HUES64 (cell line): ENCODE data around the gene SNX11.

ENCODE experiments used
- H3K27ac ChIP-seq: 2 replicates; pipeline ENCODE4 v1.7.0; 2013; ENCODE audit warnings: low read depth, low read length, inconsistent platforms
- H3K27me3 ChIP-seq: 2 replicates; pipeline ENCODE4 v1.6.1; 2013; ENCODE audit warnings: mild to moderate bottlenecking, low read length; ENCODE audit not compliant: insufficient read depth
- H3K36me3 ChIP-seq: 2 replicates; pipeline ENCODE4 v1.6.1; 2013; ENCODE audit warnings: mild to moderate bottlenecking, low read length; ENCODE audit not compliant: insufficient read depth
- H3K4me1 ChIP-seq: 2 replicates; pipeline ENCODE4 v1.6.1; 2013; ENCODE audit warnings: mild to moderate bottlenecking, low read length, moderate library complexity; ENCODE audit not compliant: insufficient read depth
- H3K4me3 ChIP-seq: 2 replicates; pipeline ENCODE4 v1.5.1; 2013; ENCODE audit warnings: mild to moderate bottlenecking, low read length, moderate library complexity
- H3K9ac ChIP-seq: 2 replicates; pipeline ENCODE4 v1.6.1; 2013; ENCODE audit warnings: mild to moderate bottlenecking, low read depth, low read length
- H3K9me3 ChIP-seq: 2 replicates; pipeline ENCODE4 v1.6.1; 2013; ENCODE audit warnings: low read depth, low read length; ENCODE audit not compliant: insufficient read depth
- WGBS: fragments of 150-250, 120-280 bp; methylation state at CpG from one replicate; pipeline ENCODE4 v1.1.7; 2013; ENCODE audit warnings: missing lambda C conversion rate; 5-methylcytosine and 5-hydroxymethylcytosine counted together

The SNX11 gene

DNA sequence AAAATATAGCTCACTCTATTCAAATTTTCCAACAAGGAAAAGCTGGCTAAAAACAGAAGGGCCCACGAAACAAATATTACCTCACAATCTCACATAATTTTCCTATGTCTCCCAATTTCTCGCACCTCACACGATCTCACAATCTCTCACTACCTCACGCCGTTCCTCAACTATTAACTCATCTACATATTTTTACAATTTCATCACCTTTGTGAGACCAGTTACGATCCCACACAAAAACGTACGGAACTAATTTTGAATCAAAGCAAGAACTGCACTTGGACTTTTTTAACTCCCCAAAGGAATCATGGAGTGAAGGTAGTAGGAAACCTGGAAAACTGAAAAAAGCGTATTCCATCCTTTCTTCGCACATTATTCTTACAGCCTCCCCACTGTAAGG is 7.4 kb upstream of the SNX11 start:
- H3K36me3 ChIP-seq, result peaks cover 5% of the 10 kb centered on the region; the same call in 1 of the 2 replicates
- H3K4me3 ChIP-seq, result peak overlapping the region; percentile 80
- H3K27me3 ChIP-seq, result no peaks in the 10 kb centered on the region
- H3K9ac ChIP-seq, result peak overlapping the region; percentile 85
- H3K9me3 ChIP-seq, result no peaks in the 10 kb centered on the region
- peaks cover 4% of the 10 kb centered on the region; the same call in 1 of the 2 replicates for H3K4me1 ChIP-seq
- WGBS, result 16% methylated on average over 10 of the region's 10 CpGs
- H3K27ac ChIP-seq, result peak overlapping the region; percentile 90

GRCh38 chr17:48100591-48101011 is 7.0 kb upstream of the SNX11 start:
- H3K9ac ChIP-seq, result peak overlapping the region; percentile 85
- H3K27me3 ChIP-seq, result no peaks in the 10 kb centered on the region
- no peaks in the 10 kb centered on the region for H3K9me3 ChIP-seq
- under 1% methylated on average over 23 of the region's 23 CpGs for WGBS
- H3K4me1 ChIP-seq, result peaks cover 4% of the 10 kb centered on the region; the same call in 1 of the 2 replicates
- H3K27ac ChIP-seq, result peak overlapping the region; percentile 90
- H3K36me3 ChIP-seq, result peaks cover 5% of the 10 kb centered on the region; the same call in 1 of the 2 replicates
- H3K4me3 ChIP-seq, result peak overlapping the region; percentile 80

GRCh38 chr17:48101012-48101720 is 6.4 kb upstream of the SNX11 start, which contains the start of gene CBX1:
CBX1 (minus strand) TSS chr17:48101478; CDS start chr17:48077004, 24,474 bp downstream.
- peak within 1 kb of the TSS; percentile 85 for H3K9ac ChIP-seq
- H3K9me3 ChIP-seq, result no peaks in the 10 kb centered on the region
- peaks cover 2% of the 10 kb centered on the region; the same call in 1 of the 2 replicates for H3K36me3 ChIP-seq
- peak within 1 kb of the TSS; percentile 80 for H3K4me3 ChIP-seq
- no peaks in the 10 kb centered on the region for H3K27me3 ChIP-seq
- WGBS, result under 1% methylated on average over 79 of the region's 79 CpGs
- peak within 1 kb of the TSS; percentile 90 for H3K27ac ChIP-seq
- H3K4me1 ChIP-seq, result peaks cover 4% of the 10 kb centered on the region; the same call in 1 of the 2 replicates

DNA sequence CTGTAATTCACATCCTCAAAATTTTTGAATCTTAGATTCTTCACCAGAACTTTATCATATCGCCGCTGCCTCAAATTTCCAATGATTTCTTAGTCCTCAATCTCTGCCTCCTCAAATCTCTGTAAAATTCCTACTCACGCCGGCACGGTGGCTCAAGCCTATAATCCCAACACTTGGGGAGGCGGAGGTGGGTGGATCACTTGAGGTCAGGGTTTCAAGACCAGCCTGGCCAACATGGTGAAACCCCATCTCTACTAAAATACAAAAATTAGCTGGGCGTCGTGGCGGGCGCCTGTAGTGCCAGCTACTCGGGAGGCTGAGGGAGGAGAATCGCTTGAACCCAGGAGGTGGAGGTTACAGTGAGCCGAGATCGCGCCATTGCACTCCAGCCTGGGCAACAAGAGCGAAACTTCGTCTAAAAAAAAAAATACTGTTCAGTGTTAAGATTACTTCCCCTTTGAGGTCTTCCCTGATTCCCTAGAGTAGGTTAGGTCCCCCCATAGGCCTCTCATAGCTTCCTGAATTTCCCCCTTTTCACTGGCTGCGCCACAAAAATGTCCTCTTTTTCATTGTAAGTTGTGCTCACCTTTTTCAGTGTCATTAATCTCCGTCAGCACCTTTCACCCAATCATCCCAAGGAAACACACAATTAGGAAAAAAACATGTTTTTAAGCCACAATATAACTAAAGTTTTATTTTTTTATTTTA is 5.4 kb upstream of the SNX11 start:
- Histone ChIP-seq H3K4me3 (peak overlapping the region; percentile 80), H3K36me3 (no peaks in the 10 kb centered on the region; the same call in 1 of the 2 replicates), H3K4me1 (peaks cover 4% of the 10 kb centered on the region; the same call in 1 of the 2 replicates), H3K27me3 (no peaks in the 10 kb centered on the region), H3K27ac (no peak overlapping the region), H3K9ac (no peak overlapping the region), H3K9me3 (no peaks in the 10 kb centered on the region)
- 90% methylated on average over 19 of the region's 19 CpGs for WGBS

- H3K9me3 ChIP-seq, result no peaks in the 10 kb centered on the region
- H3K9ac ChIP-seq, result no peak overlapping the region
- no peaks in the 10 kb centered on the region for H3K36me3 ChIP-seq
- H3K4me1 ChIP-seq, result peaks cover 4% of the 10 kb centered on the region; the same call in 1 of the 2 replicates
- no peak overlapping the region for H3K27ac ChIP-seq
- 96% methylated on average over 14 of the region's 14 CpGs for WGBS
- H3K4me3 ChIP-seq, result no peak overlapping the region
- no peaks in the 10 kb centered on the region for H3K27me3 ChIP-seq
These were observed 4.5 kb upstream of the SNX11 start for GRCh38 chr17:48102798-48103715.

GRCh38 chr17:48104440-48104839 is 3.1 kb upstream of the SNX11 start:
- H3K4me1 ChIP-seq, result peaks cover 3% of the 10 kb centered on the region; the same call in 1 of the 2 replicates
- no peaks in the 10 kb centered on the region for H3K27me3 ChIP-seq
- no peaks in the 10 kb centered on the region for H3K36me3 ChIP-seq
- H3K9ac ChIP-seq, result no peak overlapping the region
- no peak overlapping the region for H3K4me3 ChIP-seq
- H3K27ac ChIP-seq, result no peak overlapping the region
- H3K9me3 ChIP-seq, result no peaks in the 10 kb centered on the region
- WGBS, result 91% methylated on average over 7 of the region's 7 CpGs

GRCh38 chr17:48106802-48107136 is 797 bp upstream of the SNX11 start:
- Histone ChIP-seq H3K36me3 (no peaks in the 10 kb centered on the region), H3K4me1 (no peaks in the 10 kb centered on the region), H3K27ac (peak overlapping the region; percentile 86; the same call in 1 of the 2 replicates), H3K9ac (peak overlapping the region; percentile 85), H3K4me3 (peak overlapping the region; percentile 92), H3K27me3 (no peaks in the 10 kb centered on the region), H3K9me3 (no peaks in the 10 kb centered on the region)
- WGBS, result 55% methylated on average over 13 of the region's 13 CpGs

- no peaks in the 10 kb centered on the region for H3K4me1 ChIP-seq
- no peak overlapping the region for H3K9ac ChIP-seq
- WGBS, result 93% methylated on average over 9 of the region's 9 CpGs
These were observed 3.2 kb downstream of the SNX11 start for GRCh38 chr17:48110761-48111160.

GRCh38 chr17:48111937-48112241 is 4.3 kb downstream of the SNX11 start:
- Histone ChIP-seq H3K9ac (no peak overlapping the region), H3K27me3 (no peaks in the 10 kb centered on the region), H3K4me1 (no peaks in the 10 kb centered on the region), H3K4me3 (no peak overlapping the region), H3K9me3 (no peaks in the 10 kb centered on the region), H3K36me3 (peaks cover 22% of the 10 kb centered on the region), H3K27ac (no peak overlapping the region)
- 97% methylated on average over 2 of the region's 2 CpGs for WGBS

More at GRCh38 chr17:48110761-48111160, 3.2 kb downstream of the SNX11 start:
- Histone ChIP-seq H3K4me3 (no peak overlapping the region), H3K36me3 (peaks cover 19% of the 10 kb centered on the region), H3K9me3 (no peaks in the 10 kb centered on the region), H3K27ac (no peak overlapping the region), H3K27me3 (no peaks in the 10 kb centered on the region)

DNA sequence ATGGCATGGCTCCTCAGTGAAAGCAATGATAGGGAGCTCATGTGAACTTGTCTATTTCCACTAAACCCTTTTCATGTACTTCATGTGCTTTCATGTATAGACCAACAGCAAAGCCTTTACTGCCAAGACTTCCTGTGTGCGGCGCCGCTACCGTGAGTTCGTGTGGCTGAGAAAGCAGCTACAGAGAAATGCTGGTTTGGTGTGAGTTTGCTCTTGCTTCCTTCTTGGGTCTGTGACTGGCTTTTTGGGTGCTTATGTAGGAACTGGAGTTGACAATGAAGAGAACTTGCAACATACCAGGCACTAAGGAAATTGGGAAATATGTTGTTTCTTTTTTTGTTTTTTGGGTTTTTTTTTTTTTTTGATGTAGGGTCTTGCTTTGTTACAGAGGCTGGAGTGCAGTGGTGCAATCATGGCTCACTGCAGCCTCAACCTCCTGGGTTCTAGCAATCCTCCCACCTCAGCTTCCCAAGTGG is 5.7 kb downstream of the SNX11 start:
- no peak overlapping the region for H3K4me3 ChIP-seq
- H3K4me1 ChIP-seq, result no peaks in the 10 kb centered on the region
- H3K27me3 ChIP-seq, result no peaks in the 10 kb centered on the region
- 96% methylated on average over 5 of the region's 5 CpGs for WGBS
- no peak overlapping the region for H3K27ac ChIP-seq
- no peaks in the 10 kb centered on the region for H3K9me3 ChIP-seq
- peaks cover 28% of the 10 kb centered on the region for H3K36me3 ChIP-seq
- no peak overlapping the region for H3K9ac ChIP-seq
